ENCODE data around the gene SPACA4.

SPACA4 gene

GRCh38 chr19:48598996-48599700 is 7.4 kb upstream of the SPACA4 start:
- no peak for DNase-seq

DNA sequence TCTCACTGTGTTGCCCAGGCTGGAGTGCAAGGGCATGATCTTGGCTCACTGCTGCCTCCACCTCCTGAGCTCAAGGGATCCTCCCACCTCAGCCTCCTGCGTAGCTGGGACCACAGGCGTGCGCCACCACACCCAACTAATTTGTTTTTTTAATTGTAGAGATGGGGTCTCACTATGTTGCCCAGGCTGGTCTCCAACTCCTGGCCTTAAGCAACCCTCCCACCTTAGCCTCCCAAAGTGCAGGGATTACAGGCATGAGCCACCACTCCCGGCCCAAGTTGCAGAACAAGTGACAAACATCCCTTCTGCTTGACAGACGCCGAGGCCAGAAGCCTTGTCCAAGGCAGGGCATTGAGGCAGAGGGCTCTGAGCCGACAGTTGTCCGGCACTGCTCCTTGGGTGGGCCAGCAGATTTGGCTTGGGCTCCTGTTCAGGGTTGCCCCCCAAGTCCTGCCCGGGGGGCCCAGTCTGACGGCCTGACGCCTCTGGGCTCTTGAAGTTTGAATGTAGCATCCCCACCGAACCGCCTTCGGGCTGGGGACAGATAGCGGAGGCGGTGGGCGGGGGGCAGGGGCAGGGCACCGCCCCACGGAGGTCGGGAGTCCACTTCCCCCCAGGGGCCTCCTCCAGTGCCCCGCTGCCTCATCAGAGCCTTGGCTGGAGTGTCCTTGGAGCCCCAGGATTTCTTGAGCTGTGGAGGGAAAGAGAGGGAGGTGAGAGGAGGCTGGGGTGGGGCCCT is 5.7 kb upstream of the SPACA4 start:
- DNase-seq = no peak

- no peak for DNase-seq
These were observed 3.5 kb upstream of the SPACA4 start for GRCh38 chr19:48603001-48603400.

DNA sequence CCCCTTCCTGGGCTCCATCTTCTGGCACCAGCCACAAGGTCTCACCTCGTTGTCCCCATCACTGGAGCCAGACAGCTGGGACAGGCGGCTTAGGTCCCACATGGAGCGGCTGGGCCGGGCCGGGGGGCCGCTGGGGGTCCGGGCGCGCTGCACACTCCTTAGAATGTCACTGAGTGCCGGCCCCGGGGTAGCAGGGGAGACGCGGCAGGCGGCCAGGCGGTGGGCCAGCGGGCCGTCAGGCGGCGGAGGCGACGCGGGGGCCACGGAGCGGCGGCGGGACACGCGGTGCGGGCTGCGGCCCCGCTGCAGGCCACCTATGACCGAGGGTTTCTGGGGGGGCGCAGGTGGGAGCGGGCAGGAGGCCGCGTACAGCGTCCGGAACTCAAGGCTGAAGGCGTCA is 3.1 kb upstream of the SPACA4 start:
- no peak for DNase-seq

DNA sequence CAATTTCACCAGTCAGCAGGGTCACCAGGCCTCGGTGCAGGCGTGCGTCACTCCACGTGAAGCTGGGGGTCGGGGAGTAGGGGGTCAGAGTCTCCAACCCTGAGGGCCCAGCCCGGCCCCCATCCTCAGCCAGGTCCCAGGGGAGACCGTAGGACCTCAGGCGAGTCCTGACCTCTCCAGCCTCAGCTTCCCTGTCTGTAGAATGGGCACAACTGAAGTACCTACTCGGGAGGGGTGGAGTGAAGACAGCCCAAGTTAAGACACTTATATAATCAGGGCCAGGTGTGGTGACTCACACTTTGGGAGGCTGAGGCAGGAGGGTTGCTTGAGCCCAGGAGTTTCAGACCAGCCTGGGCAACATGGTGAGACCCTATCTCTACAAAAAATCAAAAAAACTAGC is 2.7 kb upstream of the SPACA4 start:
- DNase-seq = no peak

- DNase-seq = no peak
These were observed 815 bp downstream of the SPACA4 start for GRCh38 chr19:48607359-48607755.

DNA sequence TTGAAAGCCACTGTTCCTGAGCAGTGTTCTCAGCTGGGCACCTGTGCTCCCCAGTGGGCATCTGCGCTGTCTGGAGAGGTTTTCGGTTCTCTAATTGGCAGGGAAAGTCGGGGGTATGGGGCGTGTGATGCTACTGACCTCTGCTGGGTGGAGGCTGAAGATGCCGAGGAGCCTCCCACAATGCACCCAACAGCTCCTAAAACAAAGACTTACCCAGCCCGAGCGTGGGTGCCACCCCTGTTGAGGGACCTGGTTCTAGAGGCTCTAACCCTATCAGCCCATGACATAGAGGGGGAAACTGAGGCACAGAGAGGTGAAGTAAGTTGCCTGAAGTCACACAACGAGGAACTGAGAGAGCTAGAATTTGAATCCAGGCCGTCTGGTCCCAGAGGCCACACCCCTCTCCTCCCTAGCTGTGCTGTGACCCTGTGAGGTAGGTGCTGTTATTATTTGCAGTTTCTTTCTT is 2.3 kb downstream of the SPACA4 start:
- peak; percentile 14 to 49 for DNase-seq

GRCh38 chr19:48609571-48610108 is 3.1 kb downstream of the SPACA4 start:
- no peak for DNase-seq

- no peak for DNase-seq
These were observed 5.3 kb downstream of the SPACA4 start for GRCh38 chr19:48611872-48612271.

GRCh38 chr19:48613024-48613851 is 6.7 kb downstream of the SPACA4 start:
- no peak for DNase-seq

GRCh38 chr19:48613852-48614435 is 7.4 kb downstream of the SPACA4 start:
- no peak for DNase-seq

GRCh38 chr19:48614436-48615230 is 8.1 kb downstream of the SPACA4 start, which contains the start of gene FAM83E:
FAM83E (minus strand) TSS chr19:48615076; CDS start chr19:48613372, 1,704 bp downstream.
- no peak for DNase-seq

- DNase-seq = no peak
These were observed 8.9 kb downstream of the SPACA4 start for GRCh38 chr19:48615231-48616040.

GRCh38 chr19:48616041-48616436 is 9.5 kb downstream of the SPACA4 start:
- DNase-seq = no peak

DNA sequence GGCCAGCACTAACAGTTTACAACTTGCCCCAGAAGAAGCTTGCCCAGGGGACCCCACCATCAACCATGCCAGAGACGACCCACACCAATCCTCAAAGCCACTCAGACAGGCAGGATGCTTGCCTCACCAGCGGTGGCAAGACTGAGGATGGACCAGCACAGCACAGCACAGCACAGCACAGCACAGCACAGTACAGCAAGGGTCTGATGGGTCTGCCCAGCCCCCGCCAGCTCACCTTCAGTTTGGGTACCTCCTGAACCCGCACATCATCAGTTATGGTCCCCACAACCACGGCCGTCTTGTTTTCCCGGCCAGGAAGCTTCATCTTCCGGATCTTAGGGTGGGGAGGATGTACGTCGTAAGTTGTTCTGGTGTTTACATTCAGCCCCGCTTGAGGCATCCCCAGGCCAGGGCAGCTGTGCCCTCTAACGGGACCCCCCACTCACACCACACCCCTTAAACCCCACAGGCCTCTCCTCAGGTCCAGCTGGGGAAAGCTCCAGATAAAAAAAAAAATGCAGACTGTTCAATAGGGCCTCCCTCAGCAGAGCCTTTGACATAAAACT is 10.0 kb downstream of the SPACA4 start:
- DNase-seq = no peak

GRCh38 chr19:48617146-48617937 is 10.8 kb downstream of the SPACA4 start:
- DNase-seq = no peak

- no peak for DNase-seq
These were observed 11.9 kb downstream of the SPACA4 start for GRCh38 chr19:48618278-48618915.

DNA sequence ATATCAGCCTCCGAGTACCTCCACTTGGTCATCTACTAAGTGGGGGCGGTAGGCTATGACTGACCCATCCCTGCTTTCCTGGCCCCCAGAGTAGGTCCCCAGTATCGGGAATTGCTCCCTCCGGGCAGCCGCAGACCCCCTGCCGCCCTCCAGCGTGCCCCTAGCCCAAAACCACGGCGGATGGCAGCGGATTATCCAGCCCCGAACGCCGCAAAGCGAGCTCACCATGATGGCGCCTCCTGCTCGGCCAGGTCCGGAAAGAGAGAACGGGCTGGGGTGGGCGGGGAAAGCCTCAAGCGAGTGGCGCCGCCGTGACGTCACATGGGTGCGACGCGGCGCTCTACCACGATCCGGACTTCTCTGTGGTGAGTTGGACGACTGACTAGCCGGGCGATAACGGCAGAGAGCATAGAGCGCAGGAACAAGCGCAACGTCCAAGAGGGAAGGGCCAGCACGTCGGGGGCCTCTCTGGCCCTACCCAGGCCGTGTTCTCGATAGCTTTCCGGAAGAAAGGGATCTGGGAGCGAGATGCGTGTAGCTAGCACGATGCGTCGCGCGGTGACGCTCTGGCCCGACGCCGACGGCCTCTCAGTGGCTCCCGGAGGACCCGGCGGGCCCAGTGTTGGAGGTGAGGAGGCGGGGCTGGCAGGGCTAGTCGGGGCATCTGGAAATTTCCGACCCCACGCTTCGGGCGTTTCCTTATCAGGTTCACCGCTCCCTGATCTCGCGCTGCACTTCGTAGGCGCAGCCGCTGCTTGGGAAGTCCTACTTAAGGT is 12.6 kb downstream of the SPACA4 start, which contains the start of the genes RPL18 and SPHK2:
Gene RPL18, minus strand, starts transcription at position 263 of the 776 bp plus-strand sequence. Its CDS starts 35 bp downstream, at position 228.
Gene SPHK2, plus strand, starts transcription at position 591 of the 776 bp plus-strand sequence. CDS start 1,009 bp downstream, outside the sequence.
- DNase-seq = peak; percentile 94 to 100

All from bone marrow (tissue), 2 donors.